SK-N-MC (cell line): ENCODE measurements around the gene TMEM243.
A peak's percentile ranks its signal among the peaks of the same experiment; 100 is the strongest.

Experiments used
- FOXP2 ChIP-seq: optimal IDR thresholded peaks from 2 replicates; pipeline ENCODE3; 2011; ENCODE audit warnings: mild to moderate bottlenecking, moderate library complexity; ENCODE audit not compliant: insufficient read depth; ENCODE audit errors: extremely low read length, control extremely low read depth
- POLR2AphosphoS5 ChIP-seq: IDR thresholded peaks from 2 replicates; pipeline ENCODE4 v1.6.1; 2012; ENCODE audit warnings: mild to moderate bottlenecking, low read depth, low read length, borderline replicate concordance

- TF ChIP-seq FOXP2 (no peak), POLR2AphosphoS5 (peak; percentile 86; the same call in 1 of the 2 replicates)
Measured at GRCh38 chr7:87220026-87220733, 648 bp upstream of the TMEM243 start.
